Right lobe of liver (tissue), 6 donors: ENCODE measurements around the gene MAPK12. TPM values are rescaled to one million over a fixed set of nuclear protein-coding genes. Genes with fewer than 3 reads are reported as not detected.
A peak's percentile ranks its signal among the peaks of the same experiment; 100 is the strongest.

Experiments
- ATAC-seq, 4 donors: fragments of 200-7000 bp; cut with Tn5 transposase; one replicate each; pipeline ENCODE4 v1.9.1; 2020; ENCODE audit warnings: mild to moderate bottlenecking in 4 of 4, moderate library complexity in 4 of 4
- DNase-seq, 3 donors: peaks; one replicate each; pipeline ENCODE4 v3.0.0-alpha.2; 2020
- H3K27ac ChIP-seq, 3 donors: fragments of 200-600 bp; one replicate each; pipeline ENCODE4 v1.8.0; 2022
- H3K27me3 ChIP-seq, 2 donors: fragments of 200-600 bp; one replicate each; pipeline ENCODE4 v1.8.0; 2022
- H3K36me3 ChIP-seq, 4 donors: fragments of 200-600 bp; sonication (generic) in 1 of 4; one replicate each; pipeline versions ENCODE4 v1.5.1 to v1.8.0; 2017 to 2022; ENCODE audit warnings: control low read depth in 1 of 4
- H3K4me1 ChIP-seq, 4 donors: fragments of 200-600 bp; sonication (generic) in 1 of 4; one replicate each; pipeline versions ENCODE4 v1.5.1 to v1.8.0; 2017 to 2022; ENCODE audit warnings: control low read depth in 1 of 4
- H3K4me3 ChIP-seq, 3 donors: fragments of 200-600 bp; one replicate each; pipeline ENCODE4 v1.8.0; 2022
- H3K9me3 ChIP-seq, 4 donors: fragments of 200-600 bp; sonication (generic) in 1 of 4; one replicate each; pipeline versions ENCODE4 v1.5.1 to v1.8.0; 2017 to 2022; ENCODE audit warnings: control low read depth in 1 of 4
- POLR2A ChIP-seq: fragments of 450-650 bp; IDR thresholded peaks from one replicate; pipeline ENCODE4 v1.6.1; 2017; ENCODE audit warnings: antibody characterized with exemption, mild to moderate bottlenecking
- WGBS: methylation state at CpG from one replicate; pipeline ENCODE4 v1.1.6; 2018; ENCODE audit warnings: low coverage, low lambda C conversion rate; ENCODE audit not compliant: insufficient coverage; ENCODE audit errors: missing lambda C conversion rate; 5-methylcytosine and 5-hydroxymethylcytosine counted together
- intact Hi-C, 2 donors: fragments of 100-400 bp; cut with DNase I; formaldehyde crosslinking; loops; one replicate each; pipeline versions ENCODE4 v1.11.2 to v1.14.1; 2022
- total RNA-seq, 6 experiments: library from RNA; depleted of rRNA in 2 of 6; stranded (reverse); fragments of >200 nt in 2 of 6; fragmentation: NEBNext Ultra II Directional in 3 of 6; extraction: Animal tissue kit (Norgen Biotek cat#: 25700) in 3 of 6; gene quantifications; one replicate each; pipeline versions ENCODE4 v1.1.0 to v1.2.4, GENCODE V29; 2016 to 2023
- TF ChIP-seq, protein P1 (sequence below), 4 donors: fragments of 200-600 bp in 3 of 4; fragments of 450-650 bp in 1 of 4; IDR thresholded peaks; one replicate each; pipeline versions ENCODE4 v1.5.1 to v1.8.0; 2016 to 2022; ENCODE audit warnings: antibody characterized with exemption in 4 of 4, mild to moderate bottlenecking in 2 of 4
- donor health status: DM: no; HTN: yes; CAD: no.
- donor health status: DM: no; HTN: no; CAD: no.
- donor health status: DM: no; HTN: no; CAD: no.
- donor health status: DM: no; HTN: yes; CAD: no.
- donor health status: DM: no; HTN: yes; CAD: no.

The MAPK12 gene
- total RNA-seq, 6 experiments from 2014 or later = 2.1 to 7.6 (median 3.6) TPM

DNA sequence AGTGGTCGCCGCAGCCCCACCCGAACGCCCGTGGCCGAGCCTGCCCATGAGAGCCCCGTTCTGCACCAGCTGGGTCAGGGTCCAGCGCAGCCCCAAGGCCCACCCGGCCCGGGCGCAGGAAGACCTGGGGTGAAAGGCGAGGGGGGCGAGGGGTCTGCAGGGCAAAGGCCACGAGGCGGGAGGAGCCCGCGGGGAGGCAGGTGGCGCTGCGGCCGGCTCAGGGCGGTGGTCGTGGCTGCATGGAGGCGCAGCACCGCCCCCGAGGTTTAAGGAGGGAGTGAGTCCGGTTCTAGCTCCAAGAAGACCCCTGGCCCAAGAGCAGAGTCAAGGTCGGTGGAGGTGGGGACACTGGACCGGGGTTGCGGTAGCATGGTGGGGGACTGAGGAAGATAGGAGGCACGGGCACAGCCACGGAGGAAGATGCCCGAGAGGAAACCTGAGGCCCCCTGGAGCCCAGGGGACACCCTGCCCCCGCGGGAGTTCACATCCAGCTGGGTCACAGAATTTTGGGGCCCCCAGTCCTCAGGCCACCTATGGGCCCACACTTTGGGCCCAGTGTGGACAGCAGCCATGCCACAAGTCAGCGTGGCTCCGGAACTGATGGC, 9.9 kb downstream of the MAPK12 start:
- no peaks in the 10 kb centered on the region for H3K9me3 ChIP-seq
- no peak for TF ChIP-seq POLR2A
- TF ChIP-seq, protein P1, sequence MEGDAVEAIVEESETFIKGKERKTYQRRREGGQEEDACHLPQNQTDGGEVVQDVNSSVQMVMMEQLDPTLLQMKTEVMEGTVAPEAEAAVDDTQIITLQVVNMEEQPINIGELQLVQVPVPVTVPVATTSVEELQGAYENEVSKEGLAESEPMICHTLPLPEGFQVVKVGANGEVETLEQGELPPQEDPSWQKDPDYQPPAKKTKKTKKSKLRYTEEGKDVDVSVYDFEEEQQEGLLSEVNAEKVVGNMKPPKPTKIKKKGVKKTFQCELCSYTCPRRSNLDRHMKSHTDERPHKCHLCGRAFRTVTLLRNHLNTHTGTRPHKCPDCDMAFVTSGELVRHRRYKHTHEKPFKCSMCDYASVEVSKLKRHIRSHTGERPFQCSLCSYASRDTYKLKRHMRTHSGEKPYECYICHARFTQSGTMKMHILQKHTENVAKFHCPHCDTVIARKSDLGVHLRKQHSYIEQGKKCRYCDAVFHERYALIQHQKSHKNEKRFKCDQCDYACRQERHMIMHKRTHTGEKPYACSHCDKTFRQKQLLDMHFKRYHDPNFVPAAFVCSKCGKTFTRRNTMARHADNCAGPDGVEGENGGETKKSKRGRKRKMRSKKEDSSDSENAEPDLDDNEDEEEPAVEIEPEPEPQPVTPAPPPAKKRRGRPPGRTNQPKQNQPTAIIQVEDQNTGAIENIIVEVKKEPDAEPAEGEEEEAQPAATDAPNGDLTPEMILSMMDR (IDR thresholded peaks at IDR 0.05) = no peak
- peak overlapping the region in 1 of 3 donors; percentile 43 for H3K27ac ChIP-seq
- intact Hi-C loops = loop anchor here in 1 of 2 donors (5.0 kb wide), 1 partner anchor 91 kb away; the partner anchor contains the start of gene PPP6R2
- ATAC-seq = peak in 1 of 4 donors; percentile 3
- peaks cover 0 to 28% (median 7%) of the 10 kb centered on the region in 4 donors for H3K4me1 ChIP-seq
- no peak for DNase-seq
- peak overlapping the region; percentile 57 to 80 (median 67) for H3K4me3 ChIP-seq
- WGBS = 7% methylated on average over 11 of the region's 36 CpGs
- no peaks in the 10 kb centered on the region for H3K27me3 ChIP-seq
- no peaks in the 10 kb centered on the region for H3K36me3 ChIP-seq

DNA sequence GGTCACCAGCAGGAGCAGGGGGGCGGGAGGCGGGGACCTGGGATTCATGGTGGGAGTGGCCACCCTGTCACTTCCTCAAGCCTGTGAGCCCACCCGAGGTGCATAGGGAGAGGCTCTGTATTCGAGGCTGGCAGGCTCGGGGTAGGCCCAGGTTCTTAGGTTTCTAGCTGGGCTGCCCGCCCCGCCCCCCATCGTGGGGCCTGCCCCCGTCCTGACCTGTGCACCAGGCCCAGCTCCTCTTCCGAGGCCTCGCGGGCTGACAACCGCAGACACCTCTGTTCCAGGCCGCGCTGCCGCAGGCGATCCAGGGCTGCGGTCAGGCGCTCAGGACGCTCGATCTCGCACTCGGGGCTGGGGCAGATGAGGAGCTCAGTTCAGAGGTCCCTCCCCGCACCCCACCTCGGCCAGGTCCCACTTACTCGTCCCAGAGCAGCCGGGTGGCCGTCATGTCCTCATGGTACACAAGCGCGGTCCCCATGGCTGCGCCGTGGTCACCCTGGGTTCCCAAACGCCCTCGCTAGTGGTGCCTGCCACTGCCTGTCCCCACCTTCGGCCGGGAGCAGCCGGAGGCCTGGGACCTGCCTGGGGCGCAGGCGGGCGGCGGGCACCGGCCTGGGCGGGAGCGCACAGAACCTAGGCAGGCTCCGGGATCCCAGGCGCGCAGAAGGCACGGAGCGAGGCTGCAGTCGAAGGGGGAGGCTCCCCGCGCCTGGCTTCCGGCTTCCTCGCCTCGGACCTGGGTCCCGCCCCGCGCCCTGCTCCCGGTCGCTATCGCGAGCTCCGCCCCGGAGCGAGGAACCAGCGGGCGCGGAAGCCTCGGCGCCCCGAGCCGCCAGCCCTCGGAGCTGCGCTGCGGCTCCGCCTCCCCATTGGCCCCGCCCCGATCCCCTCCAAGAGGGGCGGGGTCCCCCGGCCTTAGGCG, 10.7 kb downstream of the MAPK12 start, which contains the start of gene HDAC10:
HDAC10 (minus strand) TSS at position 711 of the 922 bp plus-strand sequence; CDS start at position 478, 233 bp downstream.
- WGBS = no CpG with 5 or more reads among the region's 81 CpGs
- Histone ChIP-seq H3K4me1 (peaks cover 0 to 33% (median 8%) of the 10 kb centered on the region in 4 donors), H3K9me3 (no peaks in the 10 kb centered on the region), H3K27ac (peak within 1 kb of the TSS in 2 of 3 donors; percentile 39 to 43), H3K36me3 (no peaks in the 10 kb centered on the region), H3K27me3 (no peaks in the 10 kb centered on the region), H3K4me3 (peak within 1 kb of the TSS; percentile 57 to 80 (median 67))
- TF ChIP-seq, protein P1 (IDR thresholded peaks at IDR 0.05) = no peak
- peak; percentile 53 for TF ChIP-seq POLR2A
- ATAC-seq (peak; percentile 77 to 87 (median 82)), DNase-seq (peak; percentile 88 to 90 (median 89))
- intact Hi-C loops = loop anchor here in 1 of 2 donors (5.0 kb wide), 1 partner anchor 91 kb away; the partner anchor contains the start of gene PPP6R2

DNA sequence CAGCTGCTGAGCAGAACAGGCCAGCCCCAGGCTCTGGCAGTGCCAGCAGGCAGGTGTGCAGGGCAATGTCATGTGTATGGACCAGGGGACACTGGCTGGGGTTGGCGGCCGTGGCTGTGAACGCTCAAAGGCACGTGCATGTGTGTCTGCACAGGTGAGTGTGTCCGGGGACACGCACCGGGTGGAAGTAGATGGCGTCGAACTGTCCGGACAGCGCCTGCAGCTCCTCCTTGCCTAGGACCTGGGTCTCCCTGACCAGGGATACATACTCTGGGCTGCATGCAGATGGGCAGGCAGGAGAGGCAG, 11.3 kb downstream of the MAPK12 start:
- no peak overlapping the region for H3K27ac ChIP-seq

More for the DNA sequence above, 11.3 kb downstream of the MAPK12 start:
- whole genome bisulfite sequencing = no CpG with 5 or more reads among the region's 11 CpGs
- Histone ChIP-seq H3K4me1 (peaks cover 0 to 37% (median 10%) of the 10 kb centered on the region in 4 donors), H3K27me3 (no peaks in the 10 kb centered on the region), H3K36me3 (no peaks in the 10 kb centered on the region), H3K4me3 (peak overlapping the region; percentile 57 to 80 (median 67)), H3K9me3 (no peaks in the 10 kb centered on the region)
- no peak for DNase-seq
- ATAC-seq = no peak
- TF ChIP-seq POLR2A = no peak
- TF ChIP-seq, protein P1 (IDR thresholded peaks at IDR 0.05) = no peak
- intact Hi-C loops = loop anchor here in 1 of 2 donors (5.0 kb wide), 1 partner anchor 92 kb away; the partner anchor contains the start of gene PPP6R2
